ENCODE results near the gene CYP3A5. TPM values are rescaled to one million over a fixed set of nuclear protein-coding genes. Genes with fewer than 3 reads are reported as not detected.

Gene CYP3A5
- total and polyA plus RNA-seq, 2 of the 8 experiments (the other 6 are each of a cell fraction or from before 2014, with no cell fraction given) = 0.06 TPM; not detected in 1

DNA sequence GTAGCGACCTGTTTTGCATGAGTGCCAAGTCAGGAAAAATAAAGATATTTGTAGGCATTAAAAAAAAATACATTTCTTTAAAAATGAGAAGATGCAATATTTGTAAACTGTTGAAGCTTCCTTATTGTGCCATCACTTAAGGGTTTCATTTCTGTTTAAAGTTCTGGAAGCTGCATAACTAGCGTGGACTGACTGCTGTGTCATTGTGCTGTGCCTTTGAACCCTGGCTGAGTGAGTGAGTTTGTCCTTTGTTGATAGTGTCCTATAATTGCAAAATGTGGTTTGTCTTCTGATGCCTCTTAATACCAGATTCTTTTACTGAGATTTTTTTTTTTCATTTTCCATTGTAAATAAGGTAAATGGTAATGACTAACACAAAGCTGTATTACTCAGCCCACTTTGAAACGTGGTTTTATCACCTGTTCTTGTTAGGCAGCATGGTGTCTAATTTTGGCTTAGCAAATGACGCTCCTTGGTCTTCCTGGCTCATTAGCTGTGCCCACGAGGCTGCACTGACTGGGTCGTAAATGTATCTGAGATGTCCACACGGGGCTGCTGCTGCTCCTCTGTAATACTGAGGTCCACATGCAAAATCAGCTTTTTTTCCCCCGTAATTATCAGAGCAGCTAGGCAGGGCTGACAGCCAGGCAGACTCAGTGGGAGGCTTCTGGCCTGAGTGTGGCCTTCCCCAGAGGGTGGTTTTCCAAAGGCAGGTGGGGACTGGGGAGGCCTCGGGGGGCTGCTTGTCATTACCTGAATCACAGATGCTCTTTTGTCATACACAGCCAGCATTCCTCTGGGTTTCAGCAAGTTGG is 48.3 kb downstream of the CYP3A5 start (continued):
- TF ChIP-seq CEBPB (IDR thresholded peaks at IDR 0.05; ENCODE audit: low read depth, low read length) = no peak
- peak; percentile 71 to 84; a peak in 2 of 4 replicates for TF ChIP-seq SIN3A (conservative IDR thresholded peaks at IDR 0.05 in 1 of 2, IDR thresholded peaks at IDR 0.05 in 1 of 2; ENCODE audit: low read depth in 1 of 2, low read length in 2 of 2)
- no peak for TF ChIP-seq SUZ12 (IDR thresholded peaks at IDR 0.05; ENCODE audit: low read length)
- TF ChIP-seq GABPA (IDR thresholded peaks at IDR 0.05; ENCODE audit: borderline replicate concordance, insufficient read depth, low read length) = no peak
- TF ChIP-seq POU5F1 (IDR thresholded peaks at IDR 0.05; ENCODE audit: low read depth, low read length) = no peak
- no peak for TF ChIP-seq POLR2A (IDR thresholded peaks at IDR 0.05; ENCODE audit: control extremely low read depth in 1 of 2, low read depth in 2 of 2, low read length in 2 of 2)
- TF ChIP-seq, protein P1, sequence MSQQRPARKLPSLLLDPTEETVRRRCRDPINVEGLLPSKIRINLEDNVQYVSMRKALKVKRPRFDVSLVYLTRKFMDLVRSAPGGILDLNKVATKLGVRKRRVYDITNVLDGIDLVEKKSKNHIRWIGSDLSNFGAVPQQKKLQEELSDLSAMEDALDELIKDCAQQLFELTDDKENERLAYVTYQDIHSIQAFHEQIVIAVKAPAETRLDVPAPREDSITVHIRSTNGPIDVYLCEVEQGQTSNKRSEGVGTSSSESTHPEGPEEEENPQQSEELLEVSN (IDR thresholded peaks at IDR 0.05) = 0 out of 2 replicates have a peak, but pooled peaks have one; percentile 15
- TF ChIP-seq NANOG (IDR thresholded peaks at IDR 0.05; ENCODE audit: insufficient read depth, low read depth, low read length, poor library complexity, severe bottlenecking) = no peak
- no peak for TF ChIP-seq PHF8 (conservative IDR thresholded peaks at IDR 0.05; ENCODE audit: low read depth, low read length)
- no peak for TF ChIP-seq CBX5 (IDR thresholded peaks at IDR 0.05; ENCODE audit: low read depth, low read length)
- TF ChIP-seq NRF1 (IDR thresholded peaks at IDR 0.05; ENCODE audit: low read depth, low read length) = no peak
- TF ChIP-seq SP4 (IDR thresholded peaks at IDR 0.05; ENCODE audit: low read length) = no peak
- TF ChIP-seq SRF (IDR thresholded peaks at IDR 0.05; ENCODE audit: low read depth, low read length) = no peak
- no peak for TF ChIP-seq CHD1 (IDR thresholded peaks at IDR 0.05; ENCODE audit: low read depth, low read length)
- no peak for TF ChIP-seq RNF2 (IDR thresholded peaks at IDR 0.05; ENCODE audit: borderline replicate concordance, low read depth, low read length, missing control alignments, poor library complexity, severe bottlenecking)
- TF ChIP-seq, protein P2, sequence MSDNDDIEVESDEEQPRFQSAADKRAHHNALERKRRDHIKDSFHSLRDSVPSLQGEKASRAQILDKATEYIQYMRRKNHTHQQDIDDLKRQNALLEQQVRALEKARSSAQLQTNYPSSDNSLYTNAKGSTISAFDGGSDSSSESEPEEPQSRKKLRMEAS (IDR thresholded peaks at IDR 0.05) = peak; percentile 13; the same call in 1 of the 2 replicates
- no peak for TF ChIP-seq BACH1 (IDR thresholded peaks at IDR 0.05; ENCODE audit: low read length)
- no peak for TF ChIP-seq ZNF274 (IDR thresholded peaks at IDR 0.05; ENCODE audit: borderline replicate concordance, extremely low read depth, low read length)
- TF ChIP-seq POLR2AphosphoS5 (IDR thresholded peaks at IDR 0.05; ENCODE audit: low read depth, low read length) = no peak
- TF ChIP-seq CBX8 (IDR thresholded peaks at IDR 0.05; ENCODE audit: borderline replicate concordance, low read depth, low read length) = no peak
- TF ChIP-seq TBP (IDR thresholded peaks at IDR 0.05; ENCODE audit: low read depth, low read length) = no peak
- TF ChIP-seq SP1 (IDR thresholded peaks at IDR 0.05; ENCODE audit: low read depth, low read length) = no peak
- no peak for TF ChIP-seq FOSL1 (IDR thresholded peaks at IDR 0.05; ENCODE audit: insufficient read depth, low read depth, low read length)
- no peak for TF ChIP-seq EZH2 (IDR thresholded peaks at IDR 0.05; ENCODE audit: low read depth, low read length, severe bottlenecking)

All from H1 (cell line).